Stomach (tissue), 4 donors: ENCODE results near the gene TAS1R1.

ENCODE experiments used
- POLR2A ChIP-seq, 4 donors: fragments of 450-650 bp; IDR thresholded peaks; one replicate each; pipeline ENCODE4 v1.6.1; 2016; ENCODE audit warnings: antibody characterized with exemption in 4 of 4, control low read depth in 2 of 4, mild to moderate bottlenecking in 1 of 4, moderate library complexity in 1 of 4
- TF ChIP-seq, protein P1 (sequence below), 7 experiments: fragments of 450-650 bp in 4 of 7; fragments of 200-600 bp in 3 of 7; sonication (generic) in 3 of 7; IDR thresholded peaks; one replicate each; pipeline ENCODE4 v1.5.1; 2016 to 2019; ENCODE audit warnings: antibody characterized with exemption in 7 of 7, control low read depth in 2 of 7, mild to moderate bottlenecking in 1 of 7

DNA sequence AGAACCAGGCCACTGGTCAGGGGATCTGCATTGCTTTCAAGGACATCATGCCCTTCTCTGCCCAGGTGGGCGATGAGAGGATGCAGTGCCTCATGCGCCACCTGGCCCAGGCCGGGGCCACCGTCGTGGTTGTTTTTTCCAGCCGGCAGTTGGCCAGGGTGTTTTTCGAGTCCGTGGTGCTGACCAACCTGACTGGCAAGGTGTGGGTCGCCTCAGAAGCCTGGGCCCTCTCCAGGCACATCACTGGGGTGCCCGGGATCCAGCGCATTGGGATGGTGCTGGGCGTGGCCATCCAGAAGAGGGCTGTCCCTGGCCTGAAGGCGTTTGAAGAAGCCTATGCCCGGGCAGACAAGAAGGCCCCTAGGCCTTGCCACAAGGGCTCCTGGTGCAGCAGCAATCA, 19.7 kb downstream of the TAS1R1 start:
- no peak for TF ChIP-seq POLR2A (IDR thresholded peaks at IDR 0.05)
- TF ChIP-seq, protein P1, sequence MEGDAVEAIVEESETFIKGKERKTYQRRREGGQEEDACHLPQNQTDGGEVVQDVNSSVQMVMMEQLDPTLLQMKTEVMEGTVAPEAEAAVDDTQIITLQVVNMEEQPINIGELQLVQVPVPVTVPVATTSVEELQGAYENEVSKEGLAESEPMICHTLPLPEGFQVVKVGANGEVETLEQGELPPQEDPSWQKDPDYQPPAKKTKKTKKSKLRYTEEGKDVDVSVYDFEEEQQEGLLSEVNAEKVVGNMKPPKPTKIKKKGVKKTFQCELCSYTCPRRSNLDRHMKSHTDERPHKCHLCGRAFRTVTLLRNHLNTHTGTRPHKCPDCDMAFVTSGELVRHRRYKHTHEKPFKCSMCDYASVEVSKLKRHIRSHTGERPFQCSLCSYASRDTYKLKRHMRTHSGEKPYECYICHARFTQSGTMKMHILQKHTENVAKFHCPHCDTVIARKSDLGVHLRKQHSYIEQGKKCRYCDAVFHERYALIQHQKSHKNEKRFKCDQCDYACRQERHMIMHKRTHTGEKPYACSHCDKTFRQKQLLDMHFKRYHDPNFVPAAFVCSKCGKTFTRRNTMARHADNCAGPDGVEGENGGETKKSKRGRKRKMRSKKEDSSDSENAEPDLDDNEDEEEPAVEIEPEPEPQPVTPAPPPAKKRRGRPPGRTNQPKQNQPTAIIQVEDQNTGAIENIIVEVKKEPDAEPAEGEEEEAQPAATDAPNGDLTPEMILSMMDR (IDR thresholded peaks at IDR 0.05), result no peak
